Left lung (tissue), 10 donors: ENCODE results near the gene UGT1A9. TPM values are rescaled to one million over a fixed set of nuclear protein-coding genes. Genes with fewer than 3 reads are reported as not detected.
A peak's percentile ranks its signal among the peaks of the same experiment; 100 is the strongest.

Experiments
- ATAC-seq: fragments of 200-7000 bp; cut with Tn5 transposase; one replicate; pipeline ENCODE4 v1.9.1; 2020; ENCODE audit warnings: moderate library complexity
- DNase-seq, 4 donors: peaks; one replicate each; pipeline ENCODE4 v3.0.0-alpha.2; 2013 to 2020
- H3K27ac ChIP-seq, 2 donors: fragments of 200-600 bp; sonication (generic) in 1 of 2; one replicate each; pipeline versions ENCODE4 v1.5.0 to v1.8.0; 2020 to 2021
- H3K27me3 ChIP-seq, 2 donors: fragments of 200-600 bp; sonication (generic) in 1 of 2; one replicate each; pipeline versions ENCODE4 v1.5.0 to v1.8.0; 2020 to 2021
- H3K36me3 ChIP-seq, 2 donors: fragments of 200-600 bp; sonication (generic) in 1 of 2; one replicate each; pipeline versions ENCODE4 v1.5.0 to v1.8.0; 2020 to 2021
- H3K4me1 ChIP-seq, 2 donors: fragments of 200-600 bp; one replicate each; pipeline ENCODE4 v1.8.0; 2021
- H3K4me3 ChIP-seq, 2 donors: fragments of 200-600 bp; sonication (generic) in 1 of 2; one replicate each; pipeline versions ENCODE4 v1.5.0 to v1.8.0; 2020 to 2021; ENCODE audit warnings: mild to moderate bottlenecking in 1 of 2
- H3K9me3 ChIP-seq, 2 donors: fragments of 200-600 bp; sonication (generic) in 1 of 2; one replicate each; pipeline versions ENCODE4 v1.5.0 to v1.8.0; 2020 to 2021
- intact Hi-C, 2 donors: fragments of 100-400 bp; cut with DNase I; formaldehyde crosslinking; loops; one replicate each; pipeline versions ENCODE4 v1.11.2 to v1.14.2; 2022
- polyA plus RNA-seq, 6 donors: library from polyadenylated mRNA; unstranded; fragments of 120-200 nt; gene quantifications; one replicate each; pipeline ENCODE4 v1.2.1, GENCODE V29; 2013; ENCODE audit not compliant: insufficient read length in 6 of 6
- total RNA-seq, 2 donors: library from RNA; stranded (reverse); fragmentation: NEBNext Ultra II Directional; extraction: Animal tissue kit (Norgen Biotek cat#: 25700); gene quantifications; one replicate each; pipeline ENCODE4 v1.2.1, GENCODE V29; 2021
- TF ChIP-seq, protein P1 (sequence below), 2 donors: fragments of 200-600 bp; sonication (generic) in 1 of 2; IDR thresholded peaks; one replicate each; pipeline versions ENCODE4 v1.5.0 to v1.8.0; 2021; ENCODE audit warnings: antibody characterized with exemption in 2 of 2
- donor health status: DM: no; HTN: yes; CAD: no.
- donor health status: DM: no; HTN: no; CAD: no.

UGT1A9 gene
- total and polyA plus RNA-seq, 8 donors, result not detected

DNA sequence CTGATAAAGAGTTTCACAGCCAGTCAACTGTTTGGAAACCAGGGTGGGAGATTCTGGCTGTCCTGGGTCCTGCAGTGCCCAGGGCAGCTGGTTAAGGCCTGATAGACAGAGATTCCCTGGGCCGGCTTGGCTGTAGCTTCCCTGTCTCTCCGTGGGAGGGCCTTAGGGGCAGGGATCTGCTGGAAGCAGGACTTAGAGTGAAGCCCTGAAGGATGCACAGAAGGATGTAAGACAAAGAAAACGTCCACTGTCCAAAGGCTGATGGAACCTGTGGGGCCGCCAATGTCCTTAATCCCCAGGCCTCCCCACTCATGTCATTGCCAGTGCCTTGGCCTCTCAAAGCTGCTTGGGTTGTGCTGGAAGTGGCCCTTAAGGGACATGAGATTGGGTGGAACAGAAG, 139.4 kb downstream of the UGT1A9 start:
- no peak overlapping the region for H3K4me3 ChIP-seq
- intact Hi-C loops, result no loop called here
- H3K36me3 ChIP-seq, result no peaks in the 10 kb centered on the region
- peak in 2 of 4 donors; percentile 7 to 14 for DNase-seq
- ATAC-seq, result no peak
- peaks cover 0 to 26% of the 10 kb centered on the region in 2 donors for H3K27me3 ChIP-seq
- TF ChIP-seq, protein P1, sequence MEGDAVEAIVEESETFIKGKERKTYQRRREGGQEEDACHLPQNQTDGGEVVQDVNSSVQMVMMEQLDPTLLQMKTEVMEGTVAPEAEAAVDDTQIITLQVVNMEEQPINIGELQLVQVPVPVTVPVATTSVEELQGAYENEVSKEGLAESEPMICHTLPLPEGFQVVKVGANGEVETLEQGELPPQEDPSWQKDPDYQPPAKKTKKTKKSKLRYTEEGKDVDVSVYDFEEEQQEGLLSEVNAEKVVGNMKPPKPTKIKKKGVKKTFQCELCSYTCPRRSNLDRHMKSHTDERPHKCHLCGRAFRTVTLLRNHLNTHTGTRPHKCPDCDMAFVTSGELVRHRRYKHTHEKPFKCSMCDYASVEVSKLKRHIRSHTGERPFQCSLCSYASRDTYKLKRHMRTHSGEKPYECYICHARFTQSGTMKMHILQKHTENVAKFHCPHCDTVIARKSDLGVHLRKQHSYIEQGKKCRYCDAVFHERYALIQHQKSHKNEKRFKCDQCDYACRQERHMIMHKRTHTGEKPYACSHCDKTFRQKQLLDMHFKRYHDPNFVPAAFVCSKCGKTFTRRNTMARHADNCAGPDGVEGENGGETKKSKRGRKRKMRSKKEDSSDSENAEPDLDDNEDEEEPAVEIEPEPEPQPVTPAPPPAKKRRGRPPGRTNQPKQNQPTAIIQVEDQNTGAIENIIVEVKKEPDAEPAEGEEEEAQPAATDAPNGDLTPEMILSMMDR (IDR thresholded peaks at IDR 0.05), result no peak
- no peak overlapping the region for H3K27ac ChIP-seq
- H3K9me3 ChIP-seq, result peaks cover 0 to 4% of the 10 kb centered on the region in 2 donors
- H3K4me1 ChIP-seq, result no peaks in the 10 kb centered on the region

DNA sequence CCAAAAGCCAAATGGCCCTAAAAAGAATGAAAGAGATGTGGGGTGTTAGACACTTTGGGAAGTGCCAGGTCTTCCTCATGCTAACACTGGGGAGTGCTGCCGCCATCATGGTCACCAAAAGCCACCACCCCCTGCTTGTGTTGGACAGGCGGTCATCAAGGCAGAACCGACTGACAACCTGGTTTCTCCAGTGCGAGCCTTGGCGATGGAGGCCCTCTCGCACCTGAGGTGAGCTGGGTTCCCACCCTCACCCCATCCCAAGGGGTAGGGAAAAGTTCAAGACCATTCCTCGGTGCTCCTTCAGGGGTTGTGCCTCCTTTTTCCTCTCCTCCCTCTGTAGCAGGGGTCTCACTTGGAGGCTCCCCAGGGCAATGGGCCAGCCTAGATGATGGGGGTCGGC, 140.0 kb downstream of the UGT1A9 start:
- no peak for ATAC-seq

DNA sequence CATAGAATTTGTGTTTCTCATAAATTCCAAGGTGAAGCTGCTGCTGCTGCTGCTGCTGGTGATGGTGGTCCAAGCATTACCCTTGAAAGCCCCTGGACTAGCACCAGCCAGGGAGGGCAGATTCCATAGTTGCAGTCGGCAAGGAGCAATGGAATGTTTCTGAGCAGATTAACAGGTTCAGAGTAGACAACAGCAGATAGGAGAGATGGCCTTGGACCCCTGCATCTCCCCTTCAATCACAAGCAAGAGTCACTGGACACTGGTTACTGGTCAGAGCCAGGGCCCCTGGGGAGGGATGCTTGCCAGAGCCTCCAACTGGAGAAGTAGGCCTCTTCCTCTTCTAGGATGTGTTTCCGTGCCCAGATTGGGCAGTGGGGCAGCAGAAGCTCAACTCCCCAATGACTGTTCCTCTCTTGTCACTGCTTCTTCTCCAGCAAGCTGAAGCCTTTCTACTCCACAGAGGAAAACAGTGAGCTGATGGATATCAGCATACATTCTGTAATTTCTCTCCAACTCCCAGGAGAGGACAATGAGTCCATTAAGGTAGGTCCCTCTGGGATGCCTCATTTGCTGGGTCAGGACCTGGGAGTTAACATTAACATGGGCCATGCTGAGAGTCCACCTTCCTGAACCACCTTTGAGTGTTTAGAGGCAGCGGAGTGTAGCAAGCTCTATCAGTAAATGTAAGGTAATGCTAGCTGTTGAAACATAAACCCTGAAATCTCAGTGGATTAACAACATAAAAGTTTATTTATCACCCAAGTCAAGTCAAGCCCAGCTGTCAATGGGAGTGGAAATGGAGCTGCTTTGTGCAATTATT, 141.7 kb downstream of the UGT1A9 start:
- Histone ChIP-seq H3K4me3 (no peak overlapping the region), H3K4me1 (no peaks in the 10 kb centered on the region), H3K27me3 (peaks cover 0 to 17% of the 10 kb centered on the region in 2 donors), H3K36me3 (no peaks in the 10 kb centered on the region), H3K9me3 (peaks cover 0 to 4% of the 10 kb centered on the region in 2 donors), H3K27ac (no peak overlapping the region)
- TF ChIP-seq, protein P1 (IDR thresholded peaks at IDR 0.05), result no peak
- ATAC-seq (no peak), DNase-seq (peak in 1 of 4 donors; percentile 7)
- intact Hi-C loops, result no loop called here

More for the DNA sequence above, 140.0 kb downstream of the UGT1A9 start:
- TF ChIP-seq, protein P1 (IDR thresholded peaks at IDR 0.05), result no peak
- H3K27ac ChIP-seq, result no peak overlapping the region
- H3K36me3 ChIP-seq, result no peaks in the 10 kb centered on the region
- DNase-seq, result peak in 2 of 4 donors; percentile 25 to 50
- peaks cover 0 to 26% of the 10 kb centered on the region in 2 donors for H3K27me3 ChIP-seq
- H3K4me3 ChIP-seq, result no peak overlapping the region
- H3K9me3 ChIP-seq, result peaks cover 0 to 4% of the 10 kb centered on the region in 2 donors
- intact Hi-C loops, result no loop called here
- H3K4me1 ChIP-seq, result no peaks in the 10 kb centered on the region

DNA sequence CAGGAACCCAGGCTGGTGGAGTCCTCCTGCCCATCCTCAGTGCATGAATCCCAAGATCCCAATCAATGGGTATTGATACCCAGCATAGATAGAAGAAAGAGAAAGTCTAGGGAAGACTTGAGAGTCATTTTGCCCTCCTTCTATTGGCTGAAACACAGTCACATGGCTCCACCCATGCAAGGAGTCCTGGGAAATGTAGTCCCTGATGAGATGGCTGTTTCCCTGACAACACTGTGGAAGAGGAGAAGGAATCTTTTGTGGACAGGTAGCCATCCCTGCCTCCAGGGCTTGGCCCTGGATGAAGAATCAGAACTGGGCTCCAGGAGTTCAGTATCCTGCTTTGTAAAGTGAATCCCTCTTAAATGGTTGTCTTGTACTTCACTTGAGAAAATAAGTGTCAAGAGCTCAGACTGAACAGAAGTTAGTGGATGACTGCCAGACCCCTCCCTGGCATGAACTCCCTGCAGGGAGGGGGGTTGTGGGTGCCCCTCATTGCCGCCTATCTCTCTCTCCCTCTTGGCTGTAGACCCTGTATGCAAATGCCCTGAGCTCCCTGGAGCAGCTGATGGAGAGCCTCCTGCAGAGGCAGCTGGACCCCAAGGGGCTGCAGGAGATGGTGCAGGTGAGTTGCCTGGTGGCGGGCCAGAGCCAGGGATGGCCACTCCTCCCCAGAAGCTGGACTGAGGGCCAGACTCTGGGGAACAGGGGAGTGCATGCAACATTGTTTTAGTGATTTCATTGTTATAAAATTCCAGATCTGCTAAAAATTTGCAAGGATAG, 142.5 kb downstream of the UGT1A9 start:
- Histone ChIP-seq H3K9me3 (peaks cover 0 to 4% of the 10 kb centered on the region in 2 donors), H3K36me3 (no peaks in the 10 kb centered on the region), H3K27ac (no peak overlapping the region), H3K4me1 (no peaks in the 10 kb centered on the region), H3K4me3 (no peak overlapping the region), H3K27me3 (peaks cover 0 to 9% of the 10 kb centered on the region in 2 donors)
- no peak for ATAC-seq
- intact Hi-C loops, result no loop called here
- DNase-seq, result peak in 1 of 4 donors; percentile 7
- TF ChIP-seq, protein P1 (IDR thresholded peaks at IDR 0.05), result no peak

DNA sequence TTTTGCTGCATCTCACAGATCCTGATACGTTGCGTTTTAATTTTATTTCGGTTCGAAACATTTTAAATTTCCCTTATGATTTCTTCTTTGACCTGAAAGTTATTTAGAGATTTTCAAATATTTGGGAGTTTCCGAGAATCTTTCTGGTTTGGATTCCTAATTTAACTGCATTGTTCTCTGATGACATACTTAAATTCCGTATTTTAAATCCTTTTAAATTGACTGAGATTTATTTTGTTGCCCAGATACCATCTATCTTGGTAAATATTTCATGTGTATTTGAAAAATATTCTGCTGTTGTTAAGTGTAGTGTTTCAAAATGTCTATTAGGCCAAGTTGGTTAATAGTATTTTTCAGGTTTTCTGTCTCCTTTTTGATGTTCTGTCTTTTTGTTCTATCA, 144.2 kb downstream of the UGT1A9 start:
- peaks cover 0 to 2% of the 10 kb centered on the region in 2 donors for H3K27me3 ChIP-seq

More for the DNA sequence above, 144.2 kb downstream of the UGT1A9 start:
- DNase-seq (no peak), ATAC-seq (no peak)
- no peak overlapping the region for H3K4me3 ChIP-seq
- no peak overlapping the region for H3K27ac ChIP-seq
- TF ChIP-seq, protein P1 (IDR thresholded peaks at IDR 0.05), result no peak
- no peaks in the 10 kb centered on the region for H3K36me3 ChIP-seq
- H3K4me1 ChIP-seq, result no peaks in the 10 kb centered on the region
- intact Hi-C loops, result no loop called here
- H3K9me3 ChIP-seq, result peaks cover 0 to 4% of the 10 kb centered on the region in 2 donors
